PFSK-1 (cell line): ENCODE results near the gene CAPG.

Experiments
- POLR2AphosphoS5 ChIP-seq: IDR thresholded peaks from 2 replicates; pipeline ENCODE4 v1.6.1; 2012; ENCODE audit warnings: low read depth, mild to moderate bottlenecking, control low read depth, low read length, moderate library complexity
- SIN3A ChIP-seq: IDR thresholded peaks from 2 replicates; pipeline ENCODE4 v1.6.1; 2012; ENCODE audit warnings: mild to moderate bottlenecking, low read length, moderate library complexity, borderline replicate concordance; ENCODE audit not compliant: insufficient read depth
- TAF1 ChIP-seq: IDR thresholded peaks from 2 replicates; pipeline ENCODE4 v1.6.1; 2012; ENCODE audit warnings: low read length, control low read depth, borderline replicate concordance; ENCODE audit not compliant: insufficient read depth
- TF ChIP-seq, protein P1 (sequence below), 2 experiments: IDR thresholded peaks; 2 replicates each; pipeline versions ENCODE4 v1.6.1 to v1.8.0; 2011 to 2012; ENCODE audit warnings: low read depth in 2 of 2, low read length in 2 of 2, control low read depth in 1 of 2, inconsistent platforms in 1 of 2, mild to moderate bottlenecking in 1 of 2, moderate library complexity in 1 of 2; ENCODE audit not compliant: insufficient read depth in 1 of 2

- TF ChIP-seq TAF1 (no peak), POLR2AphosphoS5 (no peak), SIN3A (no peak)
- TF ChIP-seq, protein P1, sequence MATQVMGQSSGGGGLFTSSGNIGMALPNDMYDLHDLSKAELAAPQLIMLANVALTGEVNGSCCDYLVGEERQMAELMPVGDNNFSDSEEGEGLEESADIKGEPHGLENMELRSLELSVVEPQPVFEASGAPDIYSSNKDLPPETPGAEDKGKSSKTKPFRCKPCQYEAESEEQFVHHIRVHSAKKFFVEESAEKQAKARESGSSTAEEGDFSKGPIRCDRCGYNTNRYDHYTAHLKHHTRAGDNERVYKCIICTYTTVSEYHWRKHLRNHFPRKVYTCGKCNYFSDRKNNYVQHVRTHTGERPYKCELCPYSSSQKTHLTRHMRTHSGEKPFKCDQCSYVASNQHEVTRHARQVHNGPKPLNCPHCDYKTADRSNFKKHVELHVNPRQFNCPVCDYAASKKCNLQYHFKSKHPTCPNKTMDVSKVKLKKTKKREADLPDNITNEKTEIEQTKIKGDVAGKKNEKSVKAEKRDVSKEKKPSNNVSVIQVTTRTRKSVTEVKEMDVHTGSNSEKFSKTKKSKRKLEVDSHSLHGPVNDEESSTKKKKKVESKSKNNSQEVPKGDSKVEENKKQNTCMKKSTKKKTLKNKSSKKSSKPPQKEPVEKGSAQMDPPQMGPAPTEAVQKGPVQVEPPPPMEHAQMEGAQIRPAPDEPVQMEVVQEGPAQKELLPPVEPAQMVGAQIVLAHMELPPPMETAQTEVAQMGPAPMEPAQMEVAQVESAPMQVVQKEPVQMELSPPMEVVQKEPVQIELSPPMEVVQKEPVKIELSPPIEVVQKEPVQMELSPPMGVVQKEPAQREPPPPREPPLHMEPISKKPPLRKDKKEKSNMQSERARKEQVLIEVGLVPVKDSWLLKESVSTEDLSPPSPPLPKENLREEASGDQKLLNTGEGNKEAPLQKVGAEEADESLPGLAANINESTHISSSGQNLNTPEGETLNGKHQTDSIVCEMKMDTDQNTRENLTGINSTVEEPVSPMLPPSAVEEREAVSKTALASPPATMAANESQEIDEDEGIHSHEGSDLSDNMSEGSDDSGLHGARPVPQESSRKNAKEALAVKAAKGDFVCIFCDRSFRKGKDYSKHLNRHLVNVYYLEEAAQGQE (IDR thresholded peaks at IDR 0.05; ENCODE audit: insufficient read depth in 1 of 2, low read depth in 2 of 2, low read length in 2 of 2), result no peak
Measured at GRCh38 chr2:85393836-85394235, 16.3 kb downstream of the CAPG start.
